Spleen (tissue), 7 donors: ENCODE data around the gene IL17B.

Source experiments
- CTCF ChIP-seq, 11 experiments: fragments of 200-600 bp in 7 of 11; fragments of 450-650 bp in 4 of 11; sonication (generic) in 4 of 11; IDR thresholded peaks in 8 of 11; conservative IDR thresholded peaks in 3 of 11; 1 replicate in 7 of 11; 2 replicates in 4 of 11; pipeline versions ENCODE4 v1.4.0 to v1.8.0; 2016 to 2021; ENCODE audit warnings: antibody characterized with exemption in 11 of 11, inconsistent platforms in 4 of 11, mild to moderate bottlenecking in 1 of 11
- POLR2A ChIP-seq, 3 donors: fragments of 450-650 bp; IDR thresholded peaks; one replicate each; pipeline ENCODE4 v1.5.1; 2017; ENCODE audit warnings: antibody characterized with exemption in 3 of 3, mild to moderate bottlenecking in 1 of 3
- donor health status: DM: no; HTN: no; CAD: no; lungs with moderate emphysema.
- donor health status: DM: no; HTN: no; CAD: no.
- donor health status: DM: no; HTN: no; CAD: no.

DNA sequence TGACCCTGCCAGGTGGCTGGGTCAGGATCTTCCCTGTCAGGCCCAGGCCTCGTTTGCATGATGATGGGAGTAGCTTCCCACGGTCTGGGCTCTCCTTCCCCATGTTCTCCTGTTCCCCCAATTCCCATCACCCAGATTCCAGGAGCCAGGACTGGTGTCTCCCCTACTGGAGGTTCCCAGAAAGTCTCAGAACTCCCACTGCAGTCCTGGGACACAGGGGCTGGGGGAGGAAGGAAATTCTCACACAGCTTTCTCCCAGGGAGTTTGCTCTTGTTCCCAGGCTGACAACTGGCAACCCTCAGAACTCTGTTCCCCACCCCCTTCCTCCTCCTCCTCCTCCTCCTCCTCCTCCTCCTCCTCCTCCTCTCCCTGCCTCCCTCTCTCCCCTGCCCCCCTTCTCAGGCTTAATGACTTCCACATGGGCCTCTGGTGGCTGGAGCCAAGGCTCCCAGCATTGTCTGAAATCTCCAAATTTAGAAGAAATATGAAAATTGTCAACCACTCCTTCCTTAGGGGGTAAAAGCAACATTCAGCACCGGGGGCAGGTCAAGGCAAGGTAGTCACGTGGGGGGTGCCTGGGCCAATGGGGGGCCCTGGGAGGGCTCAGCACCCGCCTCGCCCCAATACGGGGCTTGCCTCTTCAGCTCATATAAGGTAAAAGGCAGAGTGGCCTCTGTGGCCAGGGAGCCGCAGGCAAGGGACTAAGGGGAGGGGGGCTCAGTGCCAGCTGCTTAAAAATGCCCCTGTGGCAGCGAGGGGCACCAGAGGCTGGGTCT lies 27.3 kb upstream of the IL17B start:
- TF ChIP-seq CTCF (IDR thresholded peaks at IDR 0.05 in 8 of 11, conservative IDR thresholded peaks at IDR 0.05 in 3 of 11), result no peak
- peak in 2 of 3 donors; percentile 51 to 54 for TF ChIP-seq POLR2A (IDR thresholded peaks at IDR 0.05)
